Measurements from ENCODE around the gene HOXD11.

HOXD11 gene

GRCh38 chr2:176123411-176124109 lies 16.5 kb downstream of the HOXD11 start:
- no peak for DNase-seq (ENCODE audit: low read depth)
- H3K4me3 ChIP-seq (ENCODE audit: low read depth, low read length), result no peak overlapping the region
- no peak for TF ChIP-seq MYC (IDR thresholded peaks at IDR 0.05; ENCODE audit: low read depth, low read length)
- TF ChIP-seq MAX (IDR thresholded peaks at IDR 0.05; ENCODE audit: low read depth, low read length), result no peak
- no peak for TF ChIP-seq CTCF (IDR thresholded peaks at IDR 0.05; ENCODE audit: low read depth, low read length)
- no peak for TF ChIP-seq POLR2A (IDR thresholded peaks at IDR 0.05; ENCODE audit: extremely low read depth, insufficient read length)

GRCh38 chr2:176124110-176124946 lies 17.2 kb downstream of the HOXD11 start:
- no peak for TF ChIP-seq MYC (IDR thresholded peaks at IDR 0.05; ENCODE audit: low read depth, low read length)
- no peak for TF ChIP-seq MAX (IDR thresholded peaks at IDR 0.05; ENCODE audit: low read depth, low read length)
- no peak for TF ChIP-seq POLR2A (IDR thresholded peaks at IDR 0.05; ENCODE audit: extremely low read depth, insufficient read length)
- no peak for TF ChIP-seq CTCF (IDR thresholded peaks at IDR 0.05; ENCODE audit: low read depth, low read length)
- no peak overlapping the region for H3K4me3 ChIP-seq (ENCODE audit: low read depth, low read length)
- no peak for DNase-seq (ENCODE audit: low read depth)

- no peak for TF ChIP-seq MAX (IDR thresholded peaks at IDR 0.05; ENCODE audit: low read depth, low read length)
- TF ChIP-seq CTCF (IDR thresholded peaks at IDR 0.05; ENCODE audit: low read depth, low read length), result no peak
- no peak for TF ChIP-seq POLR2A (IDR thresholded peaks at IDR 0.05; ENCODE audit: extremely low read depth, insufficient read length)
- TF ChIP-seq MYC (IDR thresholded peaks at IDR 0.05; ENCODE audit: low read depth, low read length), result no peak
- H3K4me3 ChIP-seq (ENCODE audit: low read depth, low read length), result no peak overlapping the region
- DNase-seq (ENCODE audit: low read depth), result no peak
Observed at GRCh38 chr2:176124947-176125771, 18.1 kb downstream of the HOXD11 start.

- no peak overlapping the region for H3K4me3 ChIP-seq (ENCODE audit: low read depth, low read length)
- TF ChIP-seq POLR2A (IDR thresholded peaks at IDR 0.05; ENCODE audit: extremely low read depth, insufficient read length), result no peak
- TF ChIP-seq MAX (IDR thresholded peaks at IDR 0.05; ENCODE audit: low read depth, low read length), result no peak
- TF ChIP-seq MYC (IDR thresholded peaks at IDR 0.05; ENCODE audit: low read depth, low read length), result no peak
- TF ChIP-seq CTCF (IDR thresholded peaks at IDR 0.05; ENCODE audit: low read depth, low read length), result no peak
- DNase-seq (ENCODE audit: low read depth), result no peak
Observed at GRCh38 chr2:176125772-176126054, 18.6 kb downstream of the HOXD11 start.

- H3K4me3 ChIP-seq (ENCODE audit: low read depth, low read length), result no peak overlapping the region
- TF ChIP-seq MAX (IDR thresholded peaks at IDR 0.05; ENCODE audit: low read depth, low read length) (no peak), MYC (IDR thresholded peaks at IDR 0.05; ENCODE audit: low read depth, low read length) (no peak), CTCF (IDR thresholded peaks at IDR 0.05; ENCODE audit: low read depth, low read length) (peak; percentile 74), POLR2A (IDR thresholded peaks at IDR 0.05; ENCODE audit: extremely low read depth, insufficient read length) (no peak)
- DNase-seq (ENCODE audit: low read depth), result peak; percentile 69
Observed at GRCh38 chr2:176126929-176127773, 20.1 kb downstream of the HOXD11 start.
